Fibroblast of skin of left quadriceps (primary cell): ENCODE measurements around the gene SPOCD1.

Experiments
- DNase-seq, 2 experiments: peaks; one replicate each; pipeline ENCODE4 v3.0.0-alpha.2; 2013; ENCODE audit warnings: low read depth in 2 of 2

Gene SPOCD1

DNA sequence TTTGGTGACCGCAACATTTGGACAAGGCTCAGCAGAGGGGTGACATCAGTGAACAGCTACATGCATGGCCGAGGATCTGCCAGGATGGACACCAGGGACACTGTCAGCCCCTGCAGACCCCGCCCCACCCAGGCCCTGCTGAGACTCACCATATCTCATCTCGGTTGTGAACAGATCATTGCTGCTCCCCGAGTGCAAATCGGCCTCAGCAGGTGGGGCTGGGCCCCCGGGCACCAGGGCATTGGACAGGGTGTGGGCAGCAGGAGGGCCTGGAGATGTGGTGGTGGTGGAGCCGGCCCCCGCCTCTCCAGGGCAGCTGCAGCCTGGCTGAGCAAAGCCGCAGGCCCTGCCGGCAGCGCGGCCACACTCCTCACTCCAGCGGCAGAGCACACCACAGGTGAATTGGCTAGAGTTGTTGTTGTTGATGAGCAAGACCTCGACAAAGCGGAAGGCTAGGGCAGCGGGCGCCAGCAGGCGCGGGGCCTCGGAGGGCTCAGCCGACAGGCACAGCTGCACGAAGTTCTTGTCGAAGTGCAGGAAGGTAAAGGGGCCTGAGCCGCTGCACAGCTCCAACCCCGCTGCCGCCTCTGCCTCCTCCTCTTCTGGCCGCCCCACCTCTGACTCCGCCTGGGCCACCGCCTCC is 59.9 kb downstream of the SPOCD1 start:
- no peak for DNase-seq

DNA sequence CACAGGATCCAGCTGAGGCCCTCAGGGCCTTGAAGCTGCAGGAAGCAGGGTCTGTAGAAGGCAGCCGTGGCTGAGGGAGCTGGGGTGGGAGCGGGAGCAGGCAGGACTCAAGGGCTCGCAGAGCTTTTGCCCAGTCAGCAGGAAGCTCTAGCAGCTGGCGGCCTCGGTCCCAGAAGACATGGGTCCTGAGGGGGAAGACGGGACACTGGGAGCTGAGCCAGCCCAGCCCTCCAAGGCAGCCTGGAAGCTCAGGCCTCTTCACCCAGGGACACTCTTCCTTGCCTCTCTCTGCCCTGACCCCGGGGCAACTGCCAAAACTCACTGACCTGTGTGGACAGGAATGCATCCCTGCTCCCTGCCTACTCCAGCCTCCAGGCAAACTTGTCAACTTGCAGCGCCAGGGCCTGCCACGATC is 60.6 kb downstream of the SPOCD1 start:
- no peak for DNase-seq

DNA sequence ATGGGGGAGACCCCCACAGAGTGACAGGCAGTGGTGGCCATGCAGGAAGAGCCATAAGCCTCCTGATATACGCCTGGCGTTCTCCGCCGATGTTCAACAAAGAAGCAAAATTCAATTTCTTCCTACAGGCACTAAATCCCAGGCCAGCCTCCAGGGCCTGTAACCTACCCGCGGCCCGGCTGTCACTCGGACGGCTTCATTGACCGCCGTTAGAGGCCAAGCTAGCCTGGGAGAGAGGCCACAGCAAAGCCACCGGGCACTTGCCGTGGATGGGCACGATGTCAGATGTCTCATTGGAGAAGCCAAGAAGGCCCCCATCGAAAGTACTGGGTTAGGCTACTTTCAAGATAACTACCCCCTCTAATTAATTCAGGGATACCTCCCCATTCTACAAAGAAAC is 61.4 kb downstream of the SPOCD1 start:
- DNase-seq: no peak

DNA sequence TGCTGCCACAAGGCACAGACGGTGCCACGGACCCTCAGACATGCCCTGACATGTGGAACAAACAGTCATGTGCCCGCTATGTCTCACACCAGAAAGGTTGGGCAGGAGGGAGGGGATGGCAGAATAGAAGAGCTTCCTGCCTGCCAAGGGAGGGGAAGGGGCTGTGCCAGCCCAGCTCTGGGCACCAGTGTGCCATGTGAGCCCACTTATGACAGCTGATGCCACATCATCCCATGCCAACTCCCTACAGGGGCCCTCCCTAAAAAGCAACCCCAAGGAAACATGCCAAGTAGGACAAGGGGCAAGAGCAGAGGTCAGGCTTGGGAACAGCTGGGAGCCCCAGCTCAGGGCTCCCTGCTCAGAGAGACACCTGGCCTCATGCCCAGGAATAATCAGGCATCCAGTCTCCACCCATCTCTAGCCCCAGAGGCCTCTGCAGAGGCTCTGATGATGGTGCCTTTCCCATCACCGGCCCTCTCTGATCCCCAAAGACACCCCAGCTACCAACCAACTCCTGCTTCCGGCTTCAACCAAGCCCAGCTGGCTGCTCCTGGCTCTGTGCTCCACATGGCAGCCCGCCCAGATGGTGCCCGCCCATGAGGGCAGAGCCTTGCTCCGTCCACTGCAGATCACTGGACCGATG is 62.0 kb downstream of the SPOCD1 start:
- DNase-seq: no peak

DNA sequence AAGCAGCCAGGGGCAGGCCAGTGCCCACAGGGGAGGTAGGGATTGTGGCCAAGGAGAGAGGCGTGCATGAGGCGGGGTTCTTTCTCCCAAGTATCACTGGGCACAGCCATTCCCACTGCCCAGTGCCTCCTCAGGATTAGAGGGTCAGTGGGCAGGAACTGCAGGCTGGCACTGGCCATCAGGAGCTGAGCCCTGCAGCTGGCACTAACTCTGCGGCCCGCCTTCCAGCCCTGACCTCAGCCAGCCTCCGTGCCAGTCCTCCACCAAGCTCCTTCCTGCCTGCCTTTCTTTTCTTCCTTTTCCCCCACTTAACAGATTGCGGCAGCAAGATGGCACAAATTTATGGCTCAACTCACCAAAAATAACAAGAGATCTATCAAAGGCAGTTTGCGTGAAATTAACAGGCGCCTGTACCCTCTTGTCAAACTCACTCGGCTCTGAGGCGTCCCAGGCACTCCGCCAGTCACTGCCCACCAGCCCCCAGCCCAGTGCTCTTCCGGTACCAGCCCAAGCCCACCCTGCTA is 62.8 kb downstream of the SPOCD1 start:
- no peak for DNase-seq

DNA sequence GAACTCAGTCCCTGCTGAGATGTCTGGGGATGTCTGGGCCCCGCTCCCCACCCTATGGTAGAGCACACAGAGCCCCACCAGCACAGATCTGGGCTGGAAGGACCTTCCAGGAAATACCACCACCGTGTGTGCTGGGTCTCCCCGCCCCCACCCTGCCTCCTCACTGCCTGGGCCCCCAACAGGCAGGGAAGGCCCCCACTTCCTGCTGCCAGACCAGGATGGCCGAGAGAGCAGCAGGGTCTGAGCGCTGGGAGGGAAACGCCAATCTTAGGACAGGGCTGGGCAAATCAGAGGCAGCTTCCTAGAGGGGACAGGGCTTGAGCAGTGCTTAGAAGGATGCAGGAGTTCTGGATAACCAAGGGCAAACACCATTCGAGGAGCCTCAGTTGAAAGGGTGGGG is 63.6 kb downstream of the SPOCD1 start:
- no peak for DNase-seq

DNA sequence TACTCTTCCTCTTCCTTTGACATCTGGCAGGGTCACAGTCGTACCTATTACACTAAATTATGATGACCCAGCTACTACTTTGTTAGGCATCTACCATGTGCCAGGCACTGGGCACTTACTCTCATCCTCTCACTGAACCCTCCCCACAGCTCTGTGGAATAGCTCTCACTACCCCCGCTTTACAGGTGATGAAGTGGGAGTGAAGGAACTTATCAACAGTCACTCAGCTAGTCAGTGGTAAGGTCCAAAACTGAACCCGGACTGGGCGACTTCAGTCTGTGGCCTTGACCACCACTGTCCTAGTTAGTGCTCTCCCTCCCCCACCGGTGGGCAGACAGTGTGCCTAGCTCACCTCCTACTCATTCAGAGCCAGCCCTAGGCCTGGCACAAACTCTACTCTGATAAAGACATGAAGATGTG is 64.0 kb downstream of the SPOCD1 start:
- no peak for DNase-seq

DNA sequence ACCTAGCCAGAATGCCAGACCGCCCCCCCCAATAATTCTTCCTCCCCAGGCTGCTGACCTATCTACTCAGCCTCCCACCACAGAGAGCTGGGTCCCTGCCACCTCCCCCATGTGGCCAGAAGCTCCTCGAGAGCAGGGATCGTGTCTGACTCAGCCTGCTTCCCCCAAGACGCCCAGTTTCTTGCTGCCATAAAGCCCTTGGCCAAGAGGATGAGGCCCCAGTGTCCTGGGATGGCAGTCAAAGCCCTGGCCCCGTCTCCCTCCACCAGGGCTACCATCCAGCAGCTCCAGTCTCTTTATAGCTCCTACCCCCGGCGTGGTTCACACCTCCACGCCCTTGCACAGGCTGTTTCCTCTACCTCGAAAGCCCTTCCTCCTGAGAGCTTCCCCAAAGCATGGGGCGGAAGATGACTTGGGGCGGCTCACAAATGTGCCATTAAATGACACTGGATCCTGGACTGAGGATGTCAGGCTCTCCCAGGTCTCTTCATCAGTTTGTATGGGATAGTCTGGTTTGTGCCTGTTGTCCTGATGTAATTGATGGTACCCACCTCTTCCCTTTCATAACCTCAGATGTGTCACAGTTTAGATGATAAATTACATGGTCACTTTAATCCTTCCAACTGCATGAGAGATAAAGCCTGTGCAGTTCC is 64.8 kb downstream of the SPOCD1 start:
- DNase-seq: peak; percentile 29 to 32

DNA sequence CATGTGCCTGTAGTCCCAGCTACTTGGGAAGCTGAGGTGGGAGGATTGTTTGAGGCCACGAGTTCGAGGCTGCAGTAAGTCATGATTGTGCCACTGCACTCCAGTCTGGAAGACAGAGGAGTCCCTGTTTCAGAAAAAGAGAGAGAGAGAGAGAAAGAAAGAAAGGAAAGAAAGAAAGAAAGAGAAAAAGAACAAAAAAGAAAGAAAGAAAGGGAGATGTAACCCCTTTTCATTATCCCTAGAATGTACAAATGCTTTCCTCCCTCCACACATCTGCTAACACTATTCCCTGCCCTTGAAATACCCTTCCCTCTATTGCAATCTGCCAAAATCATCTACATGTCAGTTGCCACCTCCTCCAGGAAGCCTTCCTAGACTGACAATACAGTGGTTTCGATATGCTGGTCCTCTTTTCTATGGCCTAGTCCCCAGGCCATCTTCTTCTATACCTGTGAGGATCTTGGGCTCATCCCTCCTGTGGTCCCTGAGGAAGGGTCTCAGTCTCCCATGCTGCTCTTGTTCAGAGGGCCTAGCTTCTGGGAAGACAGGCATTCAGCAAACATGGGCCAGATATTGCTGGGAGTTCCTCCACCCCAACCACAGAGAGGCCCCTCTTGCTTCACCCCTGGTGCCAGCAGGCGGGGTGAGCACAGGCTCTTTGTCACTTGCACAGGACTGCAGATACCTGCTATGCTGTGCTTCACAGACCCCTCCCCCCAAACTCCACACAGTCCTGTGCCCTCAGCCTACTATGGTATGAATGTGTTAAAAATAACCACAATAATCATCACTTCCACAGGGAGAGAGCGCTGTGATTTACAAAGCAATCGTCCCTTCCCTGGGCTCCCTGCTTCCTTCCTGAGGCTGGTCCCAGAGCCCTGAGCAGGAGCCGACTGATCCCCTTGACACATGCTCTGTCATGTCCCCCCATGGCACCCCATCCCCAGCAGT is 65.8 kb downstream of the SPOCD1 start:
- no peak for DNase-seq

DNA sequence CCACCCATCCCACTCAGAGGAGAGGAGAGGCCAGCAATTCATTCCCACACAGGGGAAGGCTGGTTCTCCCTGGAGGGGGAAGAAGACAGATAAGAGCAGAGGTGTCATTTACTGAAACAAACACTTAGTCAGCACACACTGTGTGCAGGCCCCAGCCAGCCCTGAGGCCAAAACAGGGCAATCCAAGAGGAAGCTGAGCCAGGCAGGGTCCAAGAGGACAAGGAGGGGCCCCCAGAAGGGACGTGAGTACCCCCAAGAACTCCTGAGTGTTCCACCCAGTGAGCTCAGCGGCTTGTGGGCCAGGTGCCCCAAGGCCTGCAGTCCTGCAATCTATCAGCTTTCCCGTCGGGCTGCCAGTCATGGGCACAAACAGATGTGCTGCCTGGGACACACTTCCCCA is 67.5 kb downstream of the SPOCD1 start:
- no peak for DNase-seq

DNA sequence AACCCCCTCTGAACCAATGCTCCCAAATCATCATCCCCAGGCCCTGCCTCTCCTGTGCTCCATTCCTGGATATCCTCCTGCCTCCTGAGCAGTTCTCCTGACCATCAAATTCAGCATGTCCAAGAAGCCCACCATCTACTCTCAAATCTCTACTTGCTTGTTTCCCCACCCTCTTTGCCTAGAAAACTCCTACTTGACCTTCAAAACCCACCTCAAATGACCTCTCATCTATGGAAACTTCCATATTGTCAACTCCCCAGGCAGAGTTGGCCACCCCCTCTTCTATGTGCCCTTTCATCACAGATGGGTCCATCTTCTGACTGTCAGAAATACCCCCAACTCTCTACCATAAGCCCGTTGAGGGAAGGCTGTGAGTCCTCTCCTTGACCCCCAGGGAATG is 68.5 kb downstream of the SPOCD1 start:
- DNase-seq: no peak

DNA sequence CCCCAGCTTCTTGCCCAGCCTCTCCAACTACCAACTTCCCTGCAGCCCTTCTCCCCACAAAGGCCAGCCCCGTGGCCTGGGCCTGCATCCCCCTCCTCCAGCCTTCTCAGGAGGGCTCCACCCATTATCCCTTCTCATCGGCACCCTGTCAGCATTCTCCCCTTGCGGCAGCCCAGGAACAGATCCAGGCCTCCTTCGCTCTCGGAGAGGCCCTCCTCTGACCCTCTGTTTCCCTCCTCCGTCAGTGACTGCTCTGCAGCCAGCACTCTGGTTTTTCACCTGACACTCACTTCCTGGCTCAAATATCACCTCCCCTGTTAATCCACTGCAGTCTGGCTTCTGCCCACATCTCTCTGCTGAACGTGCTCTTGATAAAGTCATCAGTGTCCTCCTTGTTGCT is 69.1 kb downstream of the SPOCD1 start:
- no peak for DNase-seq

DNA sequence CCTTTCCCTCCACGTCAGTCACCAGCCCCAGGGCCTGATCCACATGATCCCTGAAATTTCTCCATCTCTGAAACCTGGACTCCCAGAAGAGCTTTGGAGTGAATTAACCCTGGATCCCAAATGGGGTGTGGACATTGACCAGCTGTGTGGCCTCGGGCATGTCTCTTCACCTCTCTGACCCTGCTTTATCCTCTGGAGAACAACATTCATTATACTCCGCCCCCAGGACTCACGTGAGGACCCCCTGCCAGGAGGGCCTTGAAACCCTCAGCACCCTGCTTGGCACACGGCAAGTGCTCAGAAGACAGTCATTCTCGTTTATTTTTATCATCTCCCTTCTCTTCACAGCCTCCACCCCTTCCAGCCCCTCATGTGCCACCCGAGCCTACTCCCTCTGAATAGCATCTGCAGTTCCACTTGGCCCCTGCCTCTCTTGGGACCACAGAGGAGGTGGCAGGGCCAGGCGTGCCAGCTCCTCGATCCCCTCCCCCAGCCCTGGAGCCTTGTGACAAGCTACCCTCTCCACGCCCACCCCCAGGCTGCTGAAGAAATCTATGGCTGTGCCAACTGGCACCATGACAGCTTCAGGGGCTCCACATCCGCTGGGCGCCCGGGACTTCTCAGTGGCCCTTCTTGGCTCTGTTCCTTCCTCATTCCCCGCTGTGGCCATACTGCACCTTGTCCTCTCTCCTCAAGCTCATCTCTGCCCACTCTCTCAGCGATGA is 69.7 kb downstream of the SPOCD1 start:
- DNase-seq: no peak

DNA sequence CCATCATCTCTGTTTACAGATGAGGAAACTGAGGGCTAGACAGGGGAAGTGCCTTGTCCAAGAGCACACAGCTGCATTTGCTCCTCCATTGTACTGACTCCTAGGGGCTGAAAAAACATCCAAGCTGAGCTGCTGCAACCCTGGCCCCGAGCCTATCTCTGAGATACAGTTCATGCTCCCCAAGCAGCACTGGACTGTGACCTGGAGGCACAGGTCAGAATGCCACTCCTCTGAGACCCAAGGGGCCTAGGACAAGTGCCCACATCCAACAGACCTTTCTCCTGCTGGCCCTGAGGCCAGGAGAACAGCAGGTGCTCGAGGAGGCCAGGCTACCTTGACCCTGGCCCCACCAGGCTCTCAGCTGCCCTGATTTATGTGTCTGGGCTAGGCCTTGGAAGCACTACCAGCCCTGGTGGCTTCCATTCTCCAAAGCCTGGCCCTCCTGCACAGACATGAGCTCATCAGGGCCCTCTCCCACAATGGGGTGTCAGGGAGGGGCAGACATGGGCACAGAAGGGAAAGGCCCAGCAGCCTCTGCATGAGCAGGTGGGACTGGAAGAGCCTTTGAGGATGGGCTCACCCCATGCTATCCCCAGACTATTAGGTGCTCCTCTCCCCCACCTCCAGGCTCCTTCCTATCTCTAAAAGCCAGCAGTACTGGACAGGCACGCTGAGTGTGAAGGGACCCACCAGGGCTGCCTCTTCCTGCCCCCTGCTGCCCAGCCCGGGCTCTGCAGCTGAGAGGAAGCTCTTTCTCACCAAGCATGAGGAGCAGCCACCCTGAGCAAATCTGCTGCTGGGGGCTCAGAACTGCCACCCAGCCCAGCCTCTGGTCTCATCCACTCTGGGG is 70.5 kb downstream of the SPOCD1 start:
- no peak for DNase-seq

DNA sequence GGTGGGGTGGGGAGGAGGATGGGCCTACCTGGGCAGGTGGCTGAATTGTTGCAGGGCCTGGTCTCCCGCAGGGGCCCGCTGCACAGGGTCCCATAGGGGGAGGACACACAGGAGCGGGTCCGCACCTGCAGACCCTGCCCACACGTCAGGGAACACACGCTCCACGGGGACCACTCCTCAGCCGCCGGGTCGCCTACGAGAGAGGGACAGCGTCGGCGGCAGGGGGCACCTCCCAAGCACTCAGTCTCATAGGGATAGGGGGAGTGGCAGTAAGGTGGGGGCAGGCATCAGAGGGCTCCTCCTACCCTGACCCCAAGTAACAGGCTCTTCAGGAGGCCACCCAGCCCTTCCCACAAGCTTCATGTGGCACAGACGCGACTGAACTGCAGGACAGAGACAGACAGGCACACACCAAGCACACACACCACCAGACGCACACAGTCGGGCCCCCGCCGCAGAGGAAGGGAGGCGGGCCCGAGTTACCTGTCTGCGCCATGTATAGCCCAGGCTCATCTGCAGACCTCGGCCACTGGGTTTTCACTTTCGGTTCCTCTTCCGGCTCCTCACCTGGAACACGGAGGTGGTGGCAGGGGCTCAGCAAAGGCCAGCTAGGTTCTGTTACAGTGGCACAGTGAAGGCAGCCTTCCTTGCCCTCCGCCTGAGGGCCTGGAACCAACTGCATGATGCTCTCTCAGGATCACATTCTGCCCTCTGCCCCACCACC is 71.5 kb downstream of the SPOCD1 start:
- no peak for DNase-seq

DNA sequence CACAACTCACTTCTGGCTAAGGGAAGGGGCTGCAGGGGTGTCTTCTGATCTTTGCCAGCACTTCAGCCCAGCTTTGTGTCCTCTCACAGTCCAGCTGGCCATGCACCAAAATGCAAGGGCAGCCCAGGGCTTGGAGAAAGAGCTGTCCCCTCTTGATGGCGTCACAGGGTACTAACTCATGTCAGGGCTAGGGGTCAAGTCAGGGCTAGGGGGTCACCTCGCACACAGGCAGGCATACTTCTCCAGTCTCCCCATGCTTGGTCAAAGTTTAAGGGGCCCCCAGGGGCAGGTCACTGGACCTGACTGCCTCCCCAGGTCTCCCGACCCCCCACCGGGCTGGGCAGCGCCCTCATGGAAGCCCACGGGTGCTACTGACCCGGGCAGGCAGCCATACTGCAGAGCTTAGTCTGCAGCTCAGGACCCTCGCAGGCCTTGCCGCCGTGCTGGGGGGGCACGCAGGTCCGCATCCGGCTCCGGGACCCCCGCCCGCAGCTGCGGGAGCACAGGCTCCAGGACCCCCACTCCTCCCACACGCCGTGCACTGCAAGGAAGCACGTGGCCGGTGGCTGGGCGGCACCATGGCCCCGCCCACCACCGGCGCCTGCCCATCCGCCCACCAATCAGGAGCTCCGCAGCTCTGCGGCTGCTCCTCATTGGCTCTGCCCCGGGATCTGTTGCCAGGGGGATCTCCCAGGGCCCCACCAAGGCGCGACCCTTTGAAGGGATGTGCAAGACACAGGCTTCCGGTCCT is 73.2 kb downstream of the SPOCD1 start:
- no peak for DNase-seq
